Stomach (tissue), 4 donors: ENCODE measurements around the gene CHST9.

Experiments used
- CTCF ChIP-seq, 7 experiments: fragments of 450-650 bp in 4 of 7; fragments of 200-600 bp in 3 of 7; sonication (generic) in 3 of 7; IDR thresholded peaks; one replicate each; pipeline ENCODE4 v1.5.1; 2016 to 2019; ENCODE audit warnings: antibody characterized with exemption in 7 of 7, control low read depth in 2 of 7, mild to moderate bottlenecking in 1 of 7
- POLR2A ChIP-seq, 4 donors: fragments of 450-650 bp; IDR thresholded peaks; one replicate each; pipeline ENCODE4 v1.6.1; 2016; ENCODE audit warnings: antibody characterized with exemption in 4 of 4, control low read depth in 2 of 4, mild to moderate bottlenecking in 1 of 4, moderate library complexity in 1 of 4

GRCh38 chr18:26930630-26931029, 254.5 kb downstream of the CHST9 start:
- TF ChIP-seq CTCF (IDR thresholded peaks at IDR 0.05) (no peak), POLR2A (IDR thresholded peaks at IDR 0.05) (no peak)
